SK-N-SH (cell line): ENCODE measurements around the gene KRT13.

Experiments used
- EP300 ChIP-seq, 2 experiments: IDR thresholded peaks; 2 replicates each; pipeline versions ENCODE4 v1.4.0 to v1.6.1; 2012; ENCODE audit warnings: borderline replicate concordance in 1 of 2, low read depth in 1 of 2, low read length in 1 of 2
- EZH2phosphoT487 ChIP-seq: fragments of 200-600 bp; sonication (generic); IDR thresholded peaks from 2 replicates; pipeline ENCODE4 v1.6.1; 2017; ENCODE audit warnings: low read depth, mixed run types, mild to moderate bottlenecking, antibody characterized with exemption, moderate library complexity, borderline replicate concordance
- FOXJ3 ChIP-seq: sonication (generic); formaldehyde crosslinking; IDR thresholded peaks from 2 replicates; pipeline ENCODE4 v1.5.1; 2020; ENCODE audit warnings: mild to moderate bottlenecking, missing genetic modification reagents
- POLR2AphosphoS5 ChIP-seq: IDR thresholded peaks from 2 replicates; pipeline ENCODE4 v1.6.1; 2012; ENCODE audit warnings: low read depth, low read length
- RAD21 ChIP-seq: IDR thresholded peaks from 2 replicates; pipeline ENCODE4 v1.6.1; 2012; ENCODE audit warnings: mild to moderate bottlenecking, low read length
- SMC3 ChIP-seq: IDR thresholded peaks from 2 replicates; pipeline ENCODE4 v1.6.1; 2012; ENCODE audit warnings: low read depth, low read length, improper control_type of control experiment
- TAF1 ChIP-seq: IDR thresholded peaks from 2 replicates; pipeline ENCODE4 v1.6.1; 2012; ENCODE audit warnings: low read depth, mild to moderate bottlenecking, low read length, moderate library complexity, borderline replicate concordance
- TF ChIP-seq, protein P1 (sequence below): IDR thresholded peaks from 2 replicates; pipeline ENCODE4 v1.6.1; 2012; ENCODE audit warnings: mild to moderate bottlenecking, low read depth, low read length, moderate library complexity
- TF ChIP-seq, protein P2 (sequence below): fragments of 200-600 bp; sonication (generic); IDR thresholded peaks from 2 replicates; pipeline ENCODE4 v1.6.1; 2017; ENCODE audit warnings: antibody characterized with exemption, mild to moderate bottlenecking, moderate library complexity
- TF ChIP-seq, protein P3 (sequence below): IDR thresholded peaks from 2 replicates; pipeline ENCODE4 v1.4.0; 2012; ENCODE audit warnings: low read depth

DNA sequence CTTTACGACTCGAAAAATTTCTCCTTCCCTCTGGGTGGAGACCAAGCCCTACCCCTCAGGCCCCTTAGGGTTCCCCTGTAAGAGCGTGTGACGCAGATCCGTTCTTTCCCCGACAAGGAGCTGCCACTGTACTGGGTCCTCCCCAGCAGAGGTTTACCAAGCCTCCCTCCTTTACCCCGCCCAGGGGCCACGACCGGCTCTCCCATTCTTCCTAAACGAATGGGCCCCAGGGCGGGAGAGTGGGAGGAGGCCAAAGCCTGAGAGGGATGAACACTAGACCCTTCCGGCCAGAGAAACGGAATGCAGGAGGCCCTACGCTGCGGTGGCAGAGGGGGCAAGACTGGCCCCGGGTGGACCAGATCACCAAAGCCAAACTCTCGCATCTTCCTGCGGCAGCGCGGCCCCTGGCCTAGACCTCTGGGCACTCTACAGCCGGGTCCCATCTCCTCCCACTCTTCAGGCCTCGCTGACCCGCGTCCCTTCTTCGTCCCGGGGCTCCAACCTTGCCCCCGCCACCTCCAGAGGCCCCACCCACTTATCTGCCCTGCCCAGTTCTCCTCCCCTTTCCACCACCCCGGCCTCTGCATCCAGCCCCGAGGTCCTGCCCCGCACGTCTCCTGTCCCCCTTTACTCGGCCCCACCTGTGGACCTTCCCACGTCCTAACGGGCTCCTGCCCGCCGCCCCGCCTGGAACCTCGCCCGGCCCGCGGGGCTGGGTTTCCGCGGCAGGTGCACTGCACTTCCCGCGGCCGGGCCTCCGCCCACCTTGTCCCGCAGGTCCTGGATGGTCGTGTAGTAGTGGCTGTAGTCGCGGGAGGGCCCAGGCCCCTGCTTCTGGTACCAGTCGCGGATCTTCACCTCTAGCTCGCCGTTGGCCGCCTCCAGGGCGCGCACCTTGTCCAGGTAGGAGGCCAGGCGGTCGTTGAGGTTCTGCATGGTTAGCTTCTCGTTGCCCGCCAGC lies 21.9 kb upstream of the KRT13 start:
- TF ChIP-seq POLR2AphosphoS5, result no peak
- no peak for TF ChIP-seq SMC3
- TF ChIP-seq, protein P1, sequence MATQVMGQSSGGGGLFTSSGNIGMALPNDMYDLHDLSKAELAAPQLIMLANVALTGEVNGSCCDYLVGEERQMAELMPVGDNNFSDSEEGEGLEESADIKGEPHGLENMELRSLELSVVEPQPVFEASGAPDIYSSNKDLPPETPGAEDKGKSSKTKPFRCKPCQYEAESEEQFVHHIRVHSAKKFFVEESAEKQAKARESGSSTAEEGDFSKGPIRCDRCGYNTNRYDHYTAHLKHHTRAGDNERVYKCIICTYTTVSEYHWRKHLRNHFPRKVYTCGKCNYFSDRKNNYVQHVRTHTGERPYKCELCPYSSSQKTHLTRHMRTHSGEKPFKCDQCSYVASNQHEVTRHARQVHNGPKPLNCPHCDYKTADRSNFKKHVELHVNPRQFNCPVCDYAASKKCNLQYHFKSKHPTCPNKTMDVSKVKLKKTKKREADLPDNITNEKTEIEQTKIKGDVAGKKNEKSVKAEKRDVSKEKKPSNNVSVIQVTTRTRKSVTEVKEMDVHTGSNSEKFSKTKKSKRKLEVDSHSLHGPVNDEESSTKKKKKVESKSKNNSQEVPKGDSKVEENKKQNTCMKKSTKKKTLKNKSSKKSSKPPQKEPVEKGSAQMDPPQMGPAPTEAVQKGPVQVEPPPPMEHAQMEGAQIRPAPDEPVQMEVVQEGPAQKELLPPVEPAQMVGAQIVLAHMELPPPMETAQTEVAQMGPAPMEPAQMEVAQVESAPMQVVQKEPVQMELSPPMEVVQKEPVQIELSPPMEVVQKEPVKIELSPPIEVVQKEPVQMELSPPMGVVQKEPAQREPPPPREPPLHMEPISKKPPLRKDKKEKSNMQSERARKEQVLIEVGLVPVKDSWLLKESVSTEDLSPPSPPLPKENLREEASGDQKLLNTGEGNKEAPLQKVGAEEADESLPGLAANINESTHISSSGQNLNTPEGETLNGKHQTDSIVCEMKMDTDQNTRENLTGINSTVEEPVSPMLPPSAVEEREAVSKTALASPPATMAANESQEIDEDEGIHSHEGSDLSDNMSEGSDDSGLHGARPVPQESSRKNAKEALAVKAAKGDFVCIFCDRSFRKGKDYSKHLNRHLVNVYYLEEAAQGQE, result no peak
- TF ChIP-seq RAD21, result no peak
- no peak for TF ChIP-seq TAF1
- no peak for TF ChIP-seq FOXJ3
- TF ChIP-seq EP300 (IDR thresholded peaks at IDR 0.05; ENCODE audit: borderline replicate concordance in 1 of 2, low read depth in 1 of 2, low read length in 1 of 2), result no peak
- TF ChIP-seq, protein P2, sequence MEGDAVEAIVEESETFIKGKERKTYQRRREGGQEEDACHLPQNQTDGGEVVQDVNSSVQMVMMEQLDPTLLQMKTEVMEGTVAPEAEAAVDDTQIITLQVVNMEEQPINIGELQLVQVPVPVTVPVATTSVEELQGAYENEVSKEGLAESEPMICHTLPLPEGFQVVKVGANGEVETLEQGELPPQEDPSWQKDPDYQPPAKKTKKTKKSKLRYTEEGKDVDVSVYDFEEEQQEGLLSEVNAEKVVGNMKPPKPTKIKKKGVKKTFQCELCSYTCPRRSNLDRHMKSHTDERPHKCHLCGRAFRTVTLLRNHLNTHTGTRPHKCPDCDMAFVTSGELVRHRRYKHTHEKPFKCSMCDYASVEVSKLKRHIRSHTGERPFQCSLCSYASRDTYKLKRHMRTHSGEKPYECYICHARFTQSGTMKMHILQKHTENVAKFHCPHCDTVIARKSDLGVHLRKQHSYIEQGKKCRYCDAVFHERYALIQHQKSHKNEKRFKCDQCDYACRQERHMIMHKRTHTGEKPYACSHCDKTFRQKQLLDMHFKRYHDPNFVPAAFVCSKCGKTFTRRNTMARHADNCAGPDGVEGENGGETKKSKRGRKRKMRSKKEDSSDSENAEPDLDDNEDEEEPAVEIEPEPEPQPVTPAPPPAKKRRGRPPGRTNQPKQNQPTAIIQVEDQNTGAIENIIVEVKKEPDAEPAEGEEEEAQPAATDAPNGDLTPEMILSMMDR, result no peak
- no peak for TF ChIP-seq EZH2phosphoT487
- TF ChIP-seq, protein P3, sequence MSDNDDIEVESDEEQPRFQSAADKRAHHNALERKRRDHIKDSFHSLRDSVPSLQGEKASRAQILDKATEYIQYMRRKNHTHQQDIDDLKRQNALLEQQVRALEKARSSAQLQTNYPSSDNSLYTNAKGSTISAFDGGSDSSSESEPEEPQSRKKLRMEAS, result no peak
